ENCODE measurements around the gene MYCBPAP. TPM values are rescaled to one million over a fixed set of nuclear protein-coding genes. Genes with fewer than 3 reads are reported as not detected.

MYCBPAP gene
- total RNA-seq, 1 experiment from 2014 or later: 1.9 TPM

GRCh38 chr17:50573866-50574611, 65.8 kb downstream of the MYCBPAP start:
- Histone ChIP-seq H4K20me1 (ENCODE audit: low read length) (no peaks in the 10 kb centered on the region), H3K9ac (ENCODE audit: low read length) (no peak overlapping the region), H3K27me3 (ENCODE audit: low read length) (no peaks in the 10 kb centered on the region), H3K9me2 (replicated peaks; ENCODE audit: low read length) (no peaks in the 10 kb centered on the region), H3K4me2 (ENCODE audit: low read length) (no peak overlapping the region), H3K4me3 (ENCODE audit: low read length) (no peak overlapping the region), H3K27ac (ENCODE audit: low read length) (no peak overlapping the region), H3K79me2 (ENCODE audit: low read length) (no peaks in the 10 kb centered on the region), H3K9me3 (ENCODE audit: low read length) (no peaks in the 10 kb centered on the region), H3F3A (ENCODE audit: low read length, unreplicated experiment) (no peaks in the 10 kb centered on the region), H2AFZ (ENCODE audit: low read length) (no peak overlapping the region), H3K36me3 (ENCODE audit: low read depth, low read length) (no peaks in the 10 kb centered on the region), H3K4me1 (ENCODE audit: insufficient read depth, low read length) (no peaks in the 10 kb centered on the region)
- no TSS peak for BruUV-seq (replicated peaks)
- intact Hi-C loops (cut with micrococcal nuclease): no loop called here
- no peak for ATAC-seq
- POLR2A ChIA-PET (ENCODE audit: unreplicated experiment): interaction anchor here (0.6 kb wide), 2 partner anchors 271 to 919 kb away, joined by 3 to 7 read pairs; no protein-coding TSS in a partner anchor
- no peak for DNase-seq
- CTCF ChIA-PET: interaction anchor here (0.6 kb wide), 1 partner anchor 13 kb away, joined by 3 read pairs; the partner anchor contains the start of gene CACNA1G
- TF ChIP-seq CTCF (conservative IDR thresholded peaks at IDR 0.05; ENCODE audit: low read depth, low read length) (no peak), EZH2phosphoT487 (IDR thresholded peaks at IDR 0.05; ENCODE audit: borderline replicate concordance, low read length) (no peak), EZH2 (IDR thresholded peaks at IDR 0.05; ENCODE audit: low read length, unreplicated experiment) (no peak)

- ATAC-seq (no peak), DNase-seq (no peak)
- Histone ChIP-seq H3K9ac (ENCODE audit: low read length) (no peak overlapping the region), H3K4me3 (ENCODE audit: low read length) (no peak overlapping the region), H3K9me2 (replicated peaks; ENCODE audit: low read length) (no peaks in the 10 kb centered on the region), H2AFZ (ENCODE audit: low read length) (no peak overlapping the region), H3K9me3 (ENCODE audit: low read length) (no peaks in the 10 kb centered on the region), H3K79me2 (ENCODE audit: low read length) (no peaks in the 10 kb centered on the region), H3K27ac (ENCODE audit: low read length) (no peak overlapping the region), H4K20me1 (ENCODE audit: low read length) (no peaks in the 10 kb centered on the region), H3K4me1 (ENCODE audit: insufficient read depth, low read length) (no peaks in the 10 kb centered on the region), H3F3A (ENCODE audit: low read length, unreplicated experiment) (no peaks in the 10 kb centered on the region), H3K4me2 (ENCODE audit: low read length) (no peak overlapping the region), H3K27me3 (ENCODE audit: low read length) (no peaks in the 10 kb centered on the region), H3K36me3 (ENCODE audit: low read depth, low read length) (no peaks in the 10 kb centered on the region)
- TF ChIP-seq EZH2phosphoT487 (IDR thresholded peaks at IDR 0.05; ENCODE audit: borderline replicate concordance, low read length) (no peak), CTCF (conservative IDR thresholded peaks at IDR 0.05; ENCODE audit: low read depth, low read length) (peak; percentile 37; the same call in 1 of the 2 replicates), EZH2 (IDR thresholded peaks at IDR 0.05; ENCODE audit: low read length, unreplicated experiment) (no peak)
- BruUV-seq (replicated peaks): no TSS peak
- CTCF ChIA-PET: no interaction called here
- POLR2A ChIA-PET (ENCODE audit: unreplicated experiment): no interaction called here
- intact Hi-C loops (cut with micrococcal nuclease): no loop called here
These were observed 67.5 kb downstream of the MYCBPAP start for GRCh38 chr17:50575581-50576210.

- Histone ChIP-seq H3K36me3 (ENCODE audit: low read depth, low read length) (no peaks in the 10 kb centered on the region), H3K27me3 (ENCODE audit: low read length) (no peaks in the 10 kb centered on the region), H3K79me2 (ENCODE audit: low read length) (no peaks in the 10 kb centered on the region), H3K4me2 (ENCODE audit: low read length) (no peak overlapping the region), H3K9ac (ENCODE audit: low read length) (no peak overlapping the region), H3K9me2 (replicated peaks; ENCODE audit: low read length) (no peaks in the 10 kb centered on the region), H4K20me1 (ENCODE audit: low read length) (no peaks in the 10 kb centered on the region), H3K4me1 (ENCODE audit: insufficient read depth, low read length) (no peaks in the 10 kb centered on the region), H3K27ac (ENCODE audit: low read length) (no peak overlapping the region), H2AFZ (ENCODE audit: low read length) (no peak overlapping the region), H3F3A (ENCODE audit: low read length, unreplicated experiment) (no peaks in the 10 kb centered on the region), H3K9me3 (ENCODE audit: low read length) (no peaks in the 10 kb centered on the region), H3K4me3 (ENCODE audit: low read length) (no peak overlapping the region)
- ChIA-PET POLR2A (ENCODE audit: unreplicated experiment) (no interaction called here), CTCF (no interaction called here)
- TF ChIP-seq CTCF (conservative IDR thresholded peaks at IDR 0.05; ENCODE audit: low read depth, low read length) (no peak), EZH2phosphoT487 (IDR thresholded peaks at IDR 0.05; ENCODE audit: borderline replicate concordance, low read length) (no peak), EZH2 (IDR thresholded peaks at IDR 0.05; ENCODE audit: low read length, unreplicated experiment) (no peak)
- DNase-seq (no peak), ATAC-seq (no peak)
- intact Hi-C loops (cut with micrococcal nuclease): no loop called here
- no TSS peak for BruUV-seq (replicated peaks)
These were observed 68.6 kb downstream of the MYCBPAP start for GRCh38 chr17:50576864-50577263.

Data from PC-3 (cell line).